ENCODE measurements around the gene DCAF11. TPM values are rescaled to one million over a fixed set of nuclear protein-coding genes. Genes with fewer than 3 reads are reported as not detected.
A peak's percentile ranks its signal among the peaks of the same experiment; 100 is the strongest.

DCAF11 gene
- total and polyA plus RNA-seq, 2 donors: 34.0 to 52.5 TPM

- no peak for DNase-seq (ENCODE audit: extremely low spot score)
- 95% methylated on average over 8 of the region's 8 CpGs for WGBS
- no peak overlapping the region for H3K27ac ChIP-seq (ENCODE audit: low read depth)
- H3K36me3 ChIP-seq (ENCODE audit: insufficient read depth): no peaks in the 10 kb centered on the region
- H3K4me1 ChIP-seq (ENCODE audit: insufficient read depth): no peaks in the 10 kb centered on the region
- H3K4me3 ChIP-seq (ENCODE audit: low read depth, low read length): no peak overlapping the region
Measured at GRCh38 chr14:24129410-24129998, 14.9 kb downstream of the DCAF11 start.

- no peak within 1 kb of the TSS for H3K4me3 ChIP-seq (ENCODE audit: low read depth, low read length)
- no peak for DNase-seq (ENCODE audit: extremely low spot score)
- no peaks in the 10 kb centered on the region for H3K36me3 ChIP-seq (ENCODE audit: insufficient read depth)
- H3K27ac ChIP-seq (ENCODE audit: low read depth): no peak within 1 kb of the TSS
- WGBS: 90% methylated on average over 5 of the region's 5 CpGs
- H3K4me1 ChIP-seq (ENCODE audit: insufficient read depth): no peaks in the 10 kb centered on the region
Measured at GRCh38 chr14:24130380-24130716, 15.8 kb downstream of the DCAF11 start, which contains the start of gene FITM1. TSS of gene FITM1 (plus strand) at chr14:24130659. CDS start at chr14:24131564, 905 bp downstream.

- no peak overlapping the region for H3K4me3 ChIP-seq (ENCODE audit: low read depth, low read length)
- H3K27ac ChIP-seq (ENCODE audit: low read depth): no peak overlapping the region
- no peaks in the 10 kb centered on the region for H3K4me1 ChIP-seq (ENCODE audit: insufficient read depth)
- no peaks in the 10 kb centered on the region for H3K36me3 ChIP-seq (ENCODE audit: insufficient read depth)
- WGBS: 48% methylated on average over 7 of the region's 7 CpGs
- DNase-seq (ENCODE audit: extremely low spot score): no peak
Measured at GRCh38 chr14:24130717-24131548, 16.4 kb downstream of the DCAF11 start.

- H3K4me1 ChIP-seq (ENCODE audit: insufficient read depth): no peaks in the 10 kb centered on the region
- WGBS: 63% methylated on average over 15 of the region's 15 CpGs
- no peak for DNase-seq (ENCODE audit: extremely low spot score)
- no peak overlapping the region for H3K4me3 ChIP-seq (ENCODE audit: low read depth, low read length)
- no peaks in the 10 kb centered on the region for H3K36me3 ChIP-seq (ENCODE audit: insufficient read depth)
- H3K27ac ChIP-seq (ENCODE audit: low read depth): no peak overlapping the region
Measured at GRCh38 chr14:24131549-24131966, 17.0 kb downstream of the DCAF11 start.

GRCh38 chr14:24132061-24132685, 17.6 kb downstream of the DCAF11 start:
- no peak overlapping the region for H3K27ac ChIP-seq (ENCODE audit: low read depth)
- no peak for DNase-seq (ENCODE audit: extremely low spot score)
- H3K4me1 ChIP-seq (ENCODE audit: insufficient read depth): no peaks in the 10 kb centered on the region
- no peak overlapping the region for H3K4me3 ChIP-seq (ENCODE audit: low read depth, low read length)
- WGBS: 72% methylated on average over 24 of the region's 24 CpGs
- H3K36me3 ChIP-seq (ENCODE audit: insufficient read depth): no peaks in the 10 kb centered on the region

- Histone ChIP-seq H3K4me3 (ENCODE audit: low read depth, low read length) (no peak overlapping the region), H3K36me3 (ENCODE audit: insufficient read depth) (no peaks in the 10 kb centered on the region), H3K4me1 (ENCODE audit: insufficient read depth) (no peaks in the 10 kb centered on the region), H3K27ac (ENCODE audit: low read depth) (no peak overlapping the region)
- WGBS: 95% methylated on average over 2 of the region's 2 CpGs
- DNase-seq (ENCODE audit: extremely low spot score): no peak
Measured at GRCh38 chr14:24132976-24133375, 18.4 kb downstream of the DCAF11 start.

- peaks cover 1% of the 10 kb centered on the region for H3K36me3 ChIP-seq (ENCODE audit: insufficient read depth)
- H3K4me1 ChIP-seq (ENCODE audit: insufficient read depth): no peaks in the 10 kb centered on the region
- 89% methylated on average over 1 of the region's 1 CpG for WGBS
- no peak for DNase-seq (ENCODE audit: extremely low spot score)
- no peak overlapping the region for H3K27ac ChIP-seq (ENCODE audit: low read depth)
- H3K4me3 ChIP-seq (ENCODE audit: low read depth, low read length): no peak overlapping the region
Measured at GRCh38 chr14:24133735-24134134, 19.2 kb downstream of the DCAF11 start.

- Histone ChIP-seq H3K4me1 (ENCODE audit: insufficient read depth) (no peaks in the 10 kb centered on the region), H3K27ac (ENCODE audit: low read depth) (peak overlapping the region; percentile 77), H3K36me3 (ENCODE audit: insufficient read depth) (peaks cover 1% of the 10 kb centered on the region), H3K4me3 (ENCODE audit: low read depth, low read length) (peak overlapping the region; percentile 95)
- no peak for DNase-seq (ENCODE audit: extremely low spot score)
- WGBS: 5% methylated on average over 9 of the region's 9 CpGs
Measured at GRCh38 chr14:24135584-24135833, 20.9 kb downstream of the DCAF11 start.

- under 1% methylated on average over 75 of the region's 75 CpGs for WGBS
- Histone ChIP-seq H3K36me3 (ENCODE audit: insufficient read depth) (peaks cover 1% of the 10 kb centered on the region), H3K27ac (ENCODE audit: low read depth) (peak within 1 kb of the TSS; percentile 81), H3K4me1 (ENCODE audit: insufficient read depth) (no peaks in the 10 kb centered on the region), H3K4me3 (ENCODE audit: low read depth, low read length) (peak within 1 kb of the TSS; percentile 95)
- peak; percentile 64 for DNase-seq (ENCODE audit: extremely low spot score)
Measured at GRCh38 chr14:24135834-24136683, 21.5 kb downstream of the DCAF11 start, which contains the start of gene PSME1. TSS of gene PSME1 (plus strand) at chr14:24136194. CDS start at chr14:24136263, 69 bp downstream.

GRCh38 chr14:24136684-24137528, 22.3 kb downstream of the DCAF11 start:
- peak overlapping the region; percentile 95 for H3K4me3 ChIP-seq (ENCODE audit: low read depth, low read length)
- DNase-seq (ENCODE audit: extremely low spot score): no peak
- peaks cover 1% of the 10 kb centered on the region for H3K36me3 ChIP-seq (ENCODE audit: insufficient read depth)
- no peaks in the 10 kb centered on the region for H3K4me1 ChIP-seq (ENCODE audit: insufficient read depth)
- 39% methylated on average over 13 of the region's 13 CpGs for WGBS
- peak overlapping the region; percentile 81 for H3K27ac ChIP-seq (ENCODE audit: low read depth)

- no peaks in the 10 kb centered on the region for H3K4me1 ChIP-seq (ENCODE audit: insufficient read depth)
- H3K36me3 ChIP-seq (ENCODE audit: insufficient read depth): peaks cover 1% of the 10 kb centered on the region
- WGBS: 86% methylated on average over 8 of the region's 8 CpGs
- no peak overlapping the region for H3K4me3 ChIP-seq (ENCODE audit: low read depth, low read length)
- no peak overlapping the region for H3K27ac ChIP-seq (ENCODE audit: low read depth)
- no peak for DNase-seq (ENCODE audit: extremely low spot score)
Measured at GRCh38 chr14:24137529-24138395, 23.2 kb downstream of the DCAF11 start.

Data from urinary bladder (tissue), 4 donors.